ENCODE results near the gene RIN2.

DNA sequence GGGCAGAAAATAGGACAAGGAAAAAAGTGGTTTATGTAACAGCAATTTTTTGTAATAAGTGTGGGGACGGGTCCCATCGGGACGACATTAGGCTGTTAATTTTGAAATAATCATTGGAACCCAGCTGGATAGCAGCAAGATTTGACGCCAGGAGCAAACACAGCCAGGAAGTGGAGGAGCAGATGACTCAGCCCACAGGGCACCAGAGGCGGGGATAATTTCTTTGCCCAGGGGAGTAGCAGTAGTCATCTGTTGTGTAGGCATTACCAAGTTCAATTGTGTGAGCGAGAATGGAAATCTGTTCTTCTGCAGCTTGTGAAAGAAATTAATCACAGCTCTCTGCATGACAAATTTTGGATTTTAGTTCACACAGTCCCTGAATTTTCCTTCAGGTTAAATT is 22.6 kb upstream of the RIN2 start:
- TF ChIP-seq, protein P1, sequence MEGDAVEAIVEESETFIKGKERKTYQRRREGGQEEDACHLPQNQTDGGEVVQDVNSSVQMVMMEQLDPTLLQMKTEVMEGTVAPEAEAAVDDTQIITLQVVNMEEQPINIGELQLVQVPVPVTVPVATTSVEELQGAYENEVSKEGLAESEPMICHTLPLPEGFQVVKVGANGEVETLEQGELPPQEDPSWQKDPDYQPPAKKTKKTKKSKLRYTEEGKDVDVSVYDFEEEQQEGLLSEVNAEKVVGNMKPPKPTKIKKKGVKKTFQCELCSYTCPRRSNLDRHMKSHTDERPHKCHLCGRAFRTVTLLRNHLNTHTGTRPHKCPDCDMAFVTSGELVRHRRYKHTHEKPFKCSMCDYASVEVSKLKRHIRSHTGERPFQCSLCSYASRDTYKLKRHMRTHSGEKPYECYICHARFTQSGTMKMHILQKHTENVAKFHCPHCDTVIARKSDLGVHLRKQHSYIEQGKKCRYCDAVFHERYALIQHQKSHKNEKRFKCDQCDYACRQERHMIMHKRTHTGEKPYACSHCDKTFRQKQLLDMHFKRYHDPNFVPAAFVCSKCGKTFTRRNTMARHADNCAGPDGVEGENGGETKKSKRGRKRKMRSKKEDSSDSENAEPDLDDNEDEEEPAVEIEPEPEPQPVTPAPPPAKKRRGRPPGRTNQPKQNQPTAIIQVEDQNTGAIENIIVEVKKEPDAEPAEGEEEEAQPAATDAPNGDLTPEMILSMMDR (IDR thresholded peaks at IDR 0.05; ENCODE audit: insufficient read depth, low read depth, low read length): no peak
- no peak for TF ChIP-seq EZH2 (IDR thresholded peaks at IDR 0.05; ENCODE audit: insufficient read depth, low read length)

Data from astrocyte (in vitro differentiated cells and primary cell).